GM21423 (cell line): ENCODE measurements around the gene SLC16A5.
"Not testable (repeated sequence)": the region's sequence is repeated elsewhere in the genome, so short reads cannot be mapped to it uniquely, and the experiment has no call there.

Experiments used
- ATAC-seq: cut with Tn5 transposase; IDR thresholded peaks from one replicate; pipeline ENCODE4 v1.9.1; 2021; ENCODE audit warnings: mild to moderate bottlenecking, moderate library complexity; ENCODE audit not compliant: unreplicated experiment

The SLC16A5 gene

DNA sequence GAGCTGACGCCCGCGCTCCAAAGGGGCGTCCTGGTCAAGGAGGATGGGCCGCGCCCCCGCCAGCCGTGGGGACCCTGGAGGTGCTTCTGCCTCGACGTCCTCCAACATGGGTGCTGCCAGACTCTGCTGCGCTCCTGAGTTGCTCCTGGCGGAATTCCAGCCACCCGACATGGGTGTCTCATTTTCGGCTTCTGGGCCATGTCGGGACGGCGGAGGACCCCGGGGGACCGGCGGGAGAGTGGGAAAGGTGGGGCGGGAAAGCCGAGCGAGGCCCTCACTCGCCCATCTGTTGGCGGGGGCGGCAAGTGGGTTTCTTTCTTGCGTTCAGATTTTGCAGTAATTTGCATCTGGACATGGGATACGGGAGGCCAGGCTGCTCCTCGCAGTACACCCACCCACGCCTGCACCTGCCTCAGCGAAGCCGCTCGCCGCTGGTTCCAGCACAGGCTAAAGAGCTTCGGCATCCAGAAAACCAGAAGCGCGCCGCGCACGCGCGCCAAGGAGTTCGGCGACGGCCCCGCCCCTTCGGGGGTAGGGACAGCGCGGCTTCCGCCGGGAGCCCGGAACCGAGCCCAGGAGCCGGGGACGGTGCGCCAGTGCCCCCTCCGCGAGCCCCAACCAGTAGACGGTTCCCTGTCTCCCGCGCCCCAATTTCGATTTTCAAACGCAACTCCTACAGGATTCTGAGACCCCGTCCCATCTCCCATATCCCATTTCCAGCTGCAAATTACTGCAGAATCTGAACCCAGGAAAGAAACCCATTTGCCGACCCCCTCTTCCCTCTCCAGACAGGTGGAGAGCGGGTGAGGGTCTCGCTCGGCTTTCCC lies 21.9 kb downstream of the SLC16A5 start, which contains the start of gene ARMC7:
Gene ARMC7, plus strand, starts transcription at position 563 of the 827 bp plus-strand sequence. CDS start 320 bp downstream, outside the sequence.
- peak; percentile 66 for ATAC-seq

DNA sequence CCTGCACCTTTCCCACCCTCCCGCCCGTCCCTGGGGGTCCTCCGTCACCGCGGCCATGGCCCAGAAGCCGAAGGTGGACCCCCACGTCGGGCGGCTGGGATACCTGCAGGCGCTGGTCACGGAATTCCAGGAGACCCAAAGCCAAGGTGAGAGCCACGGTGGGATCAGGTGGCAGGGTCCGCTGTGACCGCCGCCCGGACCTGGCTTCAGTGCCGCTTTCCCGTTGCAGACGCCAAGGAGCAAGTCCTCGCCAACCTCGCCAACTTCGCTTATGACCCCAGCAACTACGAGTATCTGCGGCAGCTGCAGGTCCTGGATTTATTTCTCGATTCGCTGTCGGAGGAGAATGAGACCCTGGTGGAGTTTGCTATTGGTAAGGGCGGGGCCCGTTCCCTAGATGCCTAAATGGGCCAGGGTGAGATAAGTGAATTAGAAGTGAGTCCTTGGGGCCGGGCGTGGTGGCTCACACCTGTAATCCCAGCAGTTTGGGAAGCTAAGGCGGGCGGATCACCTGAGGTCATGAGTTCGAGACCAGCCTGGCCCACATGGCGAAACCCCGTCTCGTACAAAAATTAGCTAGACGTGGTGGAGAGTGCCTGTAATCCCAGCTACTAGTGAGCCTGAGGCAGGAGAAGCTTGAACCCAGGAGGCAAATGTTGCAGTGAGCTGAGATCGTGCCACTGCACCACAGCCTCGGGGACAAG lies 22.6 kb downstream of the SLC16A5 start:
- ATAC-seq = no peak

DNA sequence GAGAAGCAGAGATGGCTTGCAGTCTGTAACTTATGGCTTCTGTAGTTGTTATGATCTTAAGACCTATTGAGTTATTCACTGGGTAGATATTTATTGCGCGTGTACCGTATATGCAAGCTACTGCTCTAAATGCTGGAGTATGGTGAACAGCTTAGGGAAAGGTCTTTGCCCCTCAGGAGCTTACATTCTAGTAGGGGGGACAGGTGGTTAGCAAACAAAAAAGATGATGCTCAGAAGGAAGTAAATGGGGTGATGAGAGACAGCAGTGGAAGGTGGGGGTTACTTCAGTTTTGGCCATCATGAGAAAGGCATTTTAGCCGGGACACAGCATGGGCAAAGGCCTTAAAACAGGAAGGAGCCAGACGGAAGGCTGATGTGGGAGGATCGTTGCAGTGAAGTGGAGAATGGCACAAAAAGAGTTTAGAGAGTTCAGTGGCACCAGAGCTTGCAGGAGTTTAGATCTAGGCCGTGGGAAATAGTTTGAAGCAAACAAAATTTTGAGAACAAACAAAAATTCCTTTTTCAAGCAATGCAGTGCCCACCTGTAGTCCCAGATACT lies 24.1 kb downstream of the SLC16A5 start:
- ATAC-seq = no peak

DNA sequence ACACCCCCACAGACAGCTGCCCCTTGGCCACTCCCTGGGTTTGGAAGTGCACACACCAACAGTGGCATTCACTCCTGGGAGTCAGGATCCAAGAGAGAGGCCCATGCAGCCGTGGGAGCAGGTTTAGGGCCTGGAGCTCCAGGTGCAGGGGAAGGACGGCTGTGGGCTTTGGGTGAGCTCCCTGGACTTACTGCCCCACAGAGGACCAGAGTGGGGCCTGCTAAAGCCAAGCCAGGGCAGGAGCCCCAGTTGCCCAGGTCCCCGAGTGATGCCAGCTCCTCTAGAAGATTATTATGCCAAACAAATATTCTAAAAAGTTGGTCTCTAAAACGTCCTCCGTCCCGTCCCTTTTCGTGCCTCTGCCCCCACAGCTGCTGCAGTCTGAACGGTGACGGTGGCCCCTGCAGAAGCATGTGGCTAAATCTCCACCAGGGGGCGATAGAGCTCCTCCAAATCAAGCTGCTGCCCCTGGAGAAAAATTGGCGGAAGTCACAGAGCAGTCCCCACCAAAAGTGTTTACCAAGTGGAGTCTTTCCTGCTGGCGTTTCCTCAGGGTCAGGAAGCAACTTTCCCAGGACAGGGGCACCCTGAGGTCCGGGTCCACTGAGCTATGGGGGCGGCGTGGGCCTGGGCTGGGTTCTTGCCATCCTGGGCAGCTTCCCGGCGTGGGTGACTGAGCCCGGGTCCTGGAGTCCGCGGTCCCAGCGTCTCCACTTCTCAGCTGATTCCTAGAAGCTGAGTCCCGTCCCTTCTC lies 26.2 kb downstream of the SLC16A5 start:
- no peak for ATAC-seq

DNA sequence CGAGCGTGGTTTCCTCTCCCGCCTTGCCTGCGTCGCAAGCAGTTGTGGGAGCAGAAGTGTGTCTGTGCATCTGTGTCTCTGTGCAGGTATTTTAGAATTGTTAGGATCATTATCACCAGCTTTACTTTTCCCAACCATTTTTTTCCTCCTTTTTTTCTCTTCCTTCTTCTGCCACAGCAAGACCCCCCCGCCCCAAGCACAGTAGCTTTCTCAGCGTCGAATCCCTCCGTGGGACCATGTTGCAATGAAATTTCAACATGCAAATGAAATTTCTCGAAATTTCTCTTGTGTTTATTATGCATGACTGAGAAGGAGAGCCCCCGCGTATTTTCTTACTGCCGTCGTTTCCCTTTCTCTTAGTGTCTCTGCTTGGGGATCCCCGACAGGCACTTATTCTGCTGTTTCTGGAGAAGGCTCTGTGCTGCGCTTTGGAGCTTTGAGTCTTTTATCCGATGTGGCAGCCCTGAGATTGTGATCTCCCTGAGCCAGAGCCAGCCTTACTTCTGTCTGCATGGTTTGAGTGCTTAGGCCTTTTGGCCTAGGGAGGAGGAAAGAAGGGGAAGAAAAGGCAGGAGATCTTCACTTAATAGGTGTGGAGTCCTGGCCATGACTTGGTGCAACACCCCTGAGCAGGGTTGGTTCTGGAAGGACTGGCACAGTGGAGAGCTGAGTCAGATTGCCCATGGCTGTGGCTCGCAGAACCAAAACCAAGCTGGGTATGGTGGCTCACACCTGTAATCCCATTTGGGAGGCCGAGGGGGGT lies 27.0 kb downstream of the SLC16A5 start:
- no peak for ATAC-seq

DNA sequence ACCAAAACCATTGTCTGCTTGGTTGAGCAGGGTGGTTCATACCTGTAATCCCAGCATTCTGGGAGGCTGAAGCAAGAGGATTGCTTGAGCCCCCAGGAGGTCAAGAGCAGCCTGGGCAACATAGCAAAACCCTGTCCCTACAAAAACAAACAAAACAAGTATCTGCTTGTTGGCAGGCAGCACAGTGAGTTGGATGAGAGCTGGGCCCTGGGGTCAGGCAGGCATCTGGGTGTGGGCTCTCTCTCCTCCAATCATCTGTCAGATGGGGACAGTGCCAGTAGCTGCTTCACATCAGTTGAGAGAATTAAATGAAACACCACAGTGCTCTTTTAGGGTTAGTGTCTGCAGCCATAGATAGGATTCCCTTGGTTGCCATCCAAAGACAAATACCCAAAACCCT lies 27.8 kb downstream of the SLC16A5 start:
- no peak for ATAC-seq

DNA sequence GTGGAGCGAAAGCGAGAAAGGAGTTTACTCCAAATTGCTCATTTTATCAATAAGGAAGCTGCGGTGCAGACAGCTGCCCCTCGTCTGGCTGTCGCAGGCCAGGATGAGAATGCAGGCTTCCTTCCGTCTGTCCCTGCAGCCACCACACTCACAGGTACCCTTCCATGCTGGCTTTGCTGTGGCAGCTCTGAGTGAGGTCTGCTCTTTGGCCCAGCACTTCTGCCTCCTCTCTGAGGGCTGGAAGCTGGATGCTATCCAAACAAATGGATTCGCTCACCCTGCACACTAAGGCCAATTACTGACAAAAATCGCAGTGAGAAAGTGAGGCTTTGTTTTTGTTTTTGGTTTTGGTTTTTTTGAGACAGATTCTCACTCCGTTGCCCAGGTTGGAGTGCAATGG lies 29.0 kb downstream of the SLC16A5 start:
- ATAC-seq = no peak

DNA sequence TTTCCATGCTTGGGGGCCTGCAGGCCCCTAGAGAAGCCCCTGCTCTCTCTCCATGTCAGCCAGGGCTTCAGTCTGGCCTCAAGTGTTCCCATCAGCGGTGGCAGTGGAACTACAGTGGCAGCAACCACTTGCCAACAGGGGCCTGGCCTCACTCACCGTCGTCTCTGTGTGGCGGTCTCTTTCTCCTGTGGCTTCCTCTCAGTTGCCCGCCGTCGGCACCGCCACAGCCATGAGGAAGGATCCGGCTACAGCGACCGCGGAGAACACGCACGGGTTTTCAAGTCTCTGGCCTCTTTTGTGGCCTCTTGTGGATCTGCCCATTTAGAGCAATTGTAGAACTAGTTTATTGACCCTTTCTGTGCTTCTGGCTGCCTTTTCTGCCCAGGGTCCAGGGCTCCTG lies 30.6 kb downstream of the SLC16A5 start:
- no peak for ATAC-seq

DNA sequence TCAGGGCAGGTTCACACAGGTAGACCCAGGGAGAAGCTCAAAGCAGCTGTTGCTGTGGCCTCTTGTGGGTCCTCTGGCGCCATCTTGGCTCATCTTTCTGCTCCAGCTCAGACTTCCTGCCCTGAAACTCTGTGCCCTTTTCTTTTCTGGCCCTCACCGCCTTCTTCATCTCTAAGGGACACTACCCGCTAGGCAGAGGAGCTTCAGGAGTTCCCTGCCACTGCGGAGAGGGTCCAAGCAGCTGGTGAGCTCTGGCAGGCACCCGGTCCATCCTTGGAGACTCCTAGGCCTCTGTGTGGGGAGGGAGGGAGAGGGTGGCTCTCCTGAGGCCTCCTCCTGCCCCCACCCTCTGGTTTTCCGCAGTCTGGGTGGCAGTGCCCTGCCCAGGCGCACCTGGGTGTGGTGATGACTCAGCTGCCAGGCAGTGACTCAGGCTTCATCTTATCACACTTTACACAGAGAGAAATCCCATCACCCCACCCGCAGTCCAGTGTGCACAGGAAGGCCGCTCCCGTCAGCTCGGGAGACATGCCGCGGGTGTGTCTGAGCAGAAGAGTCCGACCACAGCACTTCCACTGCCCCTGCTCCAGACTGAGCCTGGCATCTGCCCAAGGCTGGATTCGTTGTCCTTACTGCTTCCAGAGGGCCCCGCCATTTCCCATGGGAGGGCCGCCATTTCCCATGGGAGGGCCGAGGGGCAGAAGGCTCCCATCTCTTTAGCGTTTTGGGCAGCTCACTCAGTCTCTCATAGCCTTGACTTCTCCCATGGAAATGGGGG lies 36.5 kb downstream of the SLC16A5 start:
- no peak for ATAC-seq

DNA sequence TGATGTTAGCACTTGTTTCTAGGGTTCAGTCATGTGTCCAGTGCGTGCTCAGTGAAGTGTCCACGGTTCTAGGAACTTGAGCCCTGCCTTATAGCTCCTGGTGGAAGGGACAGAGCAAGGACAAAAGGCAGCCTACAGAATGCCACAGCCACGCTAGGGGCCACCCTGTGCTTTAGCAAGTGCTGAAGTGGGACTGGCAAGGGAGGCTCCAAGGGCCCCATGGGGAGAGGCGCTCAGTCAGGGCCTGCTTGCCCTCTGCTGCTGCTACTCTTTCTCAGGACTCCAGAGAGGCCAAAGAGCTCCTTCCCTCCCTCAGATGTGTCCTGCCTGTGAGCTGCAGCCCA lies 37.0 kb downstream of the SLC16A5 start:
- no peak for ATAC-seq

DNA sequence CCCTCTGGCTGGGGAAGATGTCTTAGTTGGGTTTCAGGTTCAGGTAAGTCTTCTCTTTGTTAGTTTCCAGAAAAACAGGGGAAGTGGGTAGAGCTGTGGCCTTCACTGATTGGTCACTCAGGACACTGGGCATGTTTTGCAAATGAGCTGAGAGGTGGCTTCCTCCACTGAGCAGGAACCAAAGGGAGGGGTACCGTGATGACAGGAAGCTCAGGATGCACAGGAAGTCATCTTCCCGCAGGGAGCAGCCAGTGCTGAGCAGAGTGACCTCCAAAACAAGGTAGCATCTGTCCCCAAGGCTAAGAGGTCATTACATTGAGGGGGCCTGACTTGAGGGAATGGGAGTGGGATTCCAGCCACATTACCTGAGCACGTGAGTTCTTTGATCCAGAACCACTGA lies 38.2 kb downstream of the SLC16A5 start:
- no peak for ATAC-seq

DNA sequence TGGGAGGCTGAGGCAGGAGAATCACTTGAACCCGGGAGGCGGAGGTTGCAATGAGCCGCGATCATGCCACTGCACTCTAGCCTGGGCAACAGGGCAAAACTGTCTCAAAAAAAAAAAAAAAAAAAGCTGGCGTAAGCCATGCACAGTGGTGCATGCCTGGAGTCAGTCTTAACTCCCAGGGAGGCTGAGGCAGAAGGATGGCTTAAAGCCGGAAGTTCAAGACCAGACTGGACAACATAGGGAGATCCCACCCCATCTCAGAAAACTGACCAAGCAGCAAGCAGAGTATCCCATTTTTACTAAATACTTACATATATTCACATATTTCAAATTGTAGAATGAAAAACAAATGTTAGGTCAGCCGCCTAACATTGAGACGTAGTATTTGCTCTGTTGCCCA lies 39.2 kb downstream of the SLC16A5 start:
- ATAC-seq = no peak

DNA sequence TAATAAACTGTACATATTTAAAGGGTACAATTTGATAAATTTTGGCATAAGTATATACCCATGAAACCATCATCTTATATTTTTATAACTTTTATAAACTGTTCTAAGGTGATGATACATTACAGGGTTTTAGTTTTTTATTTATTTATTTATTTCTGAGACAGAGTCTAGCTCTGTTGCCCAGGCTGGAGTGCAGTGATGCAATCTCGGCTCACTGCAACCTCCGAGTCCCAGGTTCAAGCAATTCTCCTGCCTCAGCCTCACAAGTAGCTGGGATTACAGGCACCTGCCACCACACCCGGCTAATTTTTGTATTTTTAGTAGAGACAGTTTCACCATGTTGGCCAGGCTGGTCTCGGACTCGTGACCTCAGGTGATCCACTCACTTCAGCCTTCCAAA lies 40.2 kb downstream of the SLC16A5 start:
- not testable (repeated sequence) for ATAC-seq

DNA sequence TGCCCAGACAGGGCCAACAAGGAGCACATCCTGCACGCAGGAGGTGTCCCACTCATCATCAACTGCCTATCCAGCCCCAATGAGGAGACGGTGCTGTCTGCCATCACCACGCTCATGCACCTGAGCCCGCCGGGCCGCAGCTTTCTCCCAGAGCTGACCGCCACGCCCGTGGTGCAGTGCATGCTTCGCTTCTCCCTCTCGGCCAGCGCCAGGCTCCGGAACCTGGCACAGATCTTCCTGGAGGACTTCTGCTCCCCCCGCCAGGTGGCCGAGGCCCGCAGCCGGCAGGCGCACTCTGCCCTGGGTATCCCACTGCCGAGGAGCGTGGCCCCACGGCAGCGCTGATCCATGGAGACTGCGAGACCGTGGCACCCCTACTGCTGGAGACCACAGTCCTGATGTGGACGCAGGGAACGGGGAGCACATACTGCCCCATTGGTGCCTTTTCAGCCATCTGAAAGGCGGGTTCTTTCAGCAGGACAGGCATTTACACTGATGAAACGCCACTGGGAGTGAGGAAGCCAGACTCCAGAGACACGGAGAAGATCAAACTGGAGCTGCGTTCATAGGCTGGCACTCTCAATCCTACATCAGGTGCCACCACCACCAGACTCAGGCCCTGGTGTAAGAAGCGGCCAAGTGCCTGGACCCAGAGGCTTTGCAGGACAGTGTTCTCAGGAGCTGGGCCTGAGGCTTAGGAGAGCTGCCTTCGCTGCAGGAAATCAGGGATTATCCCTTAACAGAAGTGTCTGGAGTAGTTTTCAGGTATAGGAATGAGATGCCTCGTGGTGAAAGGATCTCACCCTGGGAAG lies 41.1 kb downstream of the SLC16A5 start:
- ATAC-seq = no peak

DNA sequence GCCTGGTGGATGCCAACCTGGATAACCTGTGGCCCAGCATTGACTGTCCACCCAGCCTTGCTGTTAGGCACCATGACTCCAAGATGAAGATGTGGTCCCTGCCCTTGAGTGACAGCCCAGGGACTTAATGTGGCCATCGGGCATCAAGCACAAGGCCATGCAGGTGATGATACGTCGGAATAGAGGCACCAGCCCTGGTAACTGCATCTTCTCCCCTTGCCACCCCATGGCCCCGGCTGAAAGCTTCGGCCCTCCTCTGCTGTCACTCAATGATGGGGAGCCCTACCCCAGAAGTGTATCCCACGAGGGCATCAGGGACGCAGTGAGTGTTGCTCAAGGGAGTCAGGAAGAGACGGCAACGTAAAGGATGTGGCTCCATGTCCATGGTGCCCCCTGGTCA lies 41.8 kb downstream of the SLC16A5 start:
- ATAC-seq = no peak

DNA sequence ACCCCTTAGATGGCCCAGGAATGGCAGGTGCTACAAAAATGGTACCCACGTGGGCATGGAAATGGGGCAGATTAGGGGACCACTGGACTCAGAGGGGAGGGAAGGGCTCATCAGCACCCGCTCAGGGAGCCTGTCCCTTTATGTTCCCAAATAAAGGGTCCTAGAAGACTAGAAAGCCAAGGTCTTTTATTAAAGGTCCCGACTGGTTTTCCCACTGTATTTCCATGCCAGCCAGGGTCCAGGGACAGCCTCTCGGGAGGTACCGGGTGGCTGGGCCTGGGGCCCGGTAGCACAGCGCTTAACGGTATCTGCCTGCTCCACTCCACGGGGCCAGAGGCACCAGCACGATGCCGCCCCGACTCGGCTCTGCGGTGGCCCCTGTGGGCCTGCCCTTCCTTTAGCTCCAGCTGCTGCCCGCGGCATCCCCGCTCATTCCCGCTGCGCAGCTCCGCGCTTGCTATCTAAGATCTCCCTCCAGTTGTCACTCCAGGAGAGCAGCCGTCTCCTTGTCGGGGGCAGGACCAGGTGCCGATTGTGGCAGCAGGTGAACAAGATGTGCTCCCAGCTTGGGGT lies 42.4 kb downstream of the SLC16A5 start:
- ATAC-seq = no peak

DNA sequence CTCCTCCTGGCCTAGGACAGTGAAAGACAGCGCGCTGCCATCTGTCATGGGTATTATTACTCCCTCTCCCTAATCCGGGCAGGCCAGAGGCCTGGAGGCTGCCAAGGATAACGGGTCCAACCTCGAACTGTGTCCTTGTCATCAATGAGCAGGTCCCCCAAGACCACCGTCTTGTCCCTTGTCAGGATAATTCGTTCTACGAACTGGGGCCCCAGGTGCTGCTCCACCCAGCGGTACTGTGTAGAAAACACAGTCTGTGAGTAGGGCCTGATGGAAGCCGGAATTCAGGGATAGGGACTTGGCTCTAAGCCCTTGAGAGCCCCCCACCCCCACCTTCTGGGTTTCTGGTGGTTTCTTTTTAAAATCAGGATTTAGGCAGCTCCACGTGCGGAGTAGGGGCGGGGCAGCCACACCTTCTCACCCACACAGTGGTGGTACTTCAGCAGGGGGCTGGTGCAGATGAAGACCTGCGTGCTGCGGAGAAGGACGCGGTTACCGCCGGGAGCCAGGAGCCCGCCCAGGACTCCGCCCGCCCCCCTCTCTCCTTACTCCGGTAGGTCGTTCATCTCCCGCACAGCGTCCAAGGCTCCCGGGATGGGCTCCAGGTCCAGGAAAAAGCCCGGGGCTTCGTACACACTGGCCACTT lies 43.0 kb downstream of the SLC16A5 start:
- no peak for ATAC-seq
